Measurements from ENCODE around the gene BICD2. TPM values are rescaled to one million over a fixed set of nuclear protein-coding genes. Genes with fewer than 3 reads are reported as not detected.

The BICD2 gene
- total RNA-seq, 1 donor from 2014 or later = 29.4 TPM

- Mint-ChIP-seq H3K36me3 (ENCODE audit: low read depth) (peaks cover 24% of the 10 kb centered on the region), H3K9me3 (no peaks in the 10 kb centered on the region), H3K27ac (peak overlapping the region; percentile 88), H3K4me1 (ENCODE audit: low read depth) (peaks cover 44% of the 10 kb centered on the region), H3K27me3 (ENCODE audit: insufficient read depth) (no peaks in the 10 kb centered on the region), H3K4me3 (peak overlapping the region; percentile 88)
- DNase-seq (ENCODE audit: low spot score) = peak; percentile 17
- intact Hi-C loops (cut with micrococcal nuclease) = loop anchor here (2.0 to 5.0 kb wide), 2 partner anchors 37 to 1497 kb away; no protein-coding TSS in a partner anchor
Measured at GRCh38 chr9:92669527-92669889, 95.1 kb downstream of the BICD2 start.

GRCh38 chr9:92668746-92669526 lies 95.7 kb downstream of the BICD2 start:
- no peak for DNase-seq (ENCODE audit: low spot score)
- no peaks in the 10 kb centered on the region for H3K9me3 Mint-ChIP-seq
- H3K4me3 Mint-ChIP-seq = peak overlapping the region; percentile 88
- intact Hi-C loops (cut with micrococcal nuclease) = loop anchor here (2.0 to 5.0 kb wide), 2 partner anchors 37 to 1498 kb away; no protein-coding TSS in a partner anchor
- peaks cover 24% of the 10 kb centered on the region for H3K36me3 Mint-ChIP-seq (ENCODE audit: low read depth)
- H3K4me1 Mint-ChIP-seq (ENCODE audit: low read depth) = peaks cover 49% of the 10 kb centered on the region
- no peaks in the 10 kb centered on the region for H3K27me3 Mint-ChIP-seq (ENCODE audit: insufficient read depth)
- H3K27ac Mint-ChIP-seq = peak overlapping the region; percentile 88

GRCh38 chr9:92666912-92667532 lies 97.6 kb downstream of the BICD2 start:
- peak overlapping the region; percentile 18 for H3K27ac Mint-ChIP-seq
- intact Hi-C loops (cut with micrococcal nuclease) = loop anchor here (5.0 kb wide), 1 partner anchor 35 kb away; no protein-coding TSS in a partner anchor

GRCh38 chr9:92666236-92666635 lies 98.4 kb downstream of the BICD2 start:
- Mint-ChIP-seq H3K27ac (peak overlapping the region; percentile 69), H3K4me3 (peak overlapping the region; percentile 52), H3K27me3 (ENCODE audit: insufficient read depth) (no peaks in the 10 kb centered on the region), H3K36me3 (ENCODE audit: low read depth) (peaks cover 27% of the 10 kb centered on the region), H3K4me1 (ENCODE audit: low read depth) (peaks cover 57% of the 10 kb centered on the region), H3K9me3 (no peaks in the 10 kb centered on the region)
- no peak for DNase-seq (ENCODE audit: low spot score)
- intact Hi-C loops (cut with micrococcal nuclease) = loop anchor here (5.0 kb wide), 1 partner anchor 34 kb away; no protein-coding TSS in a partner anchor

More at GRCh38 chr9:92666912-92667532, 97.6 kb downstream of the BICD2 start:
- Mint-ChIP-seq H3K4me1 (ENCODE audit: low read depth) (peaks cover 59% of the 10 kb centered on the region), H3K4me3 (peak overlapping the region; percentile 2), H3K27me3 (ENCODE audit: insufficient read depth) (no peaks in the 10 kb centered on the region), H3K36me3 (ENCODE audit: low read depth) (peaks cover 23% of the 10 kb centered on the region), H3K9me3 (no peaks in the 10 kb centered on the region)
- DNase-seq (ENCODE audit: low spot score) = no peak

GRCh38 chr9:92665836-92666235 lies 98.8 kb downstream of the BICD2 start:
- Mint-ChIP-seq H3K27ac (peak overlapping the region; percentile 69), H3K27me3 (ENCODE audit: insufficient read depth) (no peaks in the 10 kb centered on the region), H3K4me3 (peak overlapping the region; percentile 52), H3K9me3 (no peaks in the 10 kb centered on the region), H3K36me3 (ENCODE audit: low read depth) (peaks cover 27% of the 10 kb centered on the region), H3K4me1 (ENCODE audit: low read depth) (peaks cover 55% of the 10 kb centered on the region)
- no peak for DNase-seq (ENCODE audit: low spot score)
- intact Hi-C loops (cut with micrococcal nuclease) = loop anchor here (5.0 kb wide), 1 partner anchor 34 kb away; no protein-coding TSS in a partner anchor

- Mint-ChIP-seq H3K4me1 (ENCODE audit: low read depth) (peaks cover 61% of the 10 kb centered on the region), H3K9me3 (no peaks in the 10 kb centered on the region), H3K27me3 (ENCODE audit: insufficient read depth) (no peaks in the 10 kb centered on the region), H3K4me3 (peak overlapping the region; percentile 23), H3K36me3 (ENCODE audit: low read depth) (peaks cover 23% of the 10 kb centered on the region), H3K27ac (peak overlapping the region; percentile 89)
- peak; percentile 29 for DNase-seq (ENCODE audit: low spot score)
- intact Hi-C loops (cut with micrococcal nuclease) = loop anchor here (5.0 kb wide), 1 partner anchor 32 kb away; no protein-coding TSS in a partner anchor
Measured at GRCh38 chr9:92664394-92665152, 100.1 kb downstream of the BICD2 start.

GRCh38 chr9:92663951-92664350 lies 100.7 kb downstream of the BICD2 start:
- DNase-seq (ENCODE audit: low spot score) = no peak
- H3K27ac Mint-ChIP-seq = no peak overlapping the region
- H3K9me3 Mint-ChIP-seq = no peaks in the 10 kb centered on the region

GRCh38 chr9:92663126-92663525 lies 101.5 kb downstream of the BICD2 start:
- Mint-ChIP-seq H3K4me1 (ENCODE audit: low read depth) (peaks cover 49% of the 10 kb centered on the region), H3K4me3 (no peak overlapping the region), H3K36me3 (ENCODE audit: low read depth) (peaks cover 17% of the 10 kb centered on the region), H3K9me3 (no peaks in the 10 kb centered on the region), H3K27ac (peak overlapping the region; percentile 48), H3K27me3 (ENCODE audit: insufficient read depth) (no peaks in the 10 kb centered on the region)
- DNase-seq (ENCODE audit: low spot score) = no peak
- intact Hi-C loops (cut with micrococcal nuclease) = no loop called here

More at GRCh38 chr9:92663951-92664350, 100.7 kb downstream of the BICD2 start:
- H3K4me1 Mint-ChIP-seq (ENCODE audit: low read depth) = peaks cover 57% of the 10 kb centered on the region
- H3K27me3 Mint-ChIP-seq (ENCODE audit: insufficient read depth) = no peaks in the 10 kb centered on the region
- peaks cover 21% of the 10 kb centered on the region for H3K36me3 Mint-ChIP-seq (ENCODE audit: low read depth)
- intact Hi-C loops (cut with micrococcal nuclease) = no loop called here
- H3K4me3 Mint-ChIP-seq = no peak overlapping the region

GRCh38 chr9:92661743-92662142 lies 102.9 kb downstream of the BICD2 start:
- Mint-ChIP-seq H3K27ac (no peak overlapping the region), H3K36me3 (ENCODE audit: low read depth) (peaks cover 9% of the 10 kb centered on the region), H3K9me3 (no peaks in the 10 kb centered on the region), H3K27me3 (ENCODE audit: insufficient read depth) (no peaks in the 10 kb centered on the region), H3K4me1 (ENCODE audit: low read depth) (peaks cover 39% of the 10 kb centered on the region), H3K4me3 (no peak overlapping the region)
- no peak for DNase-seq (ENCODE audit: low spot score)
- intact Hi-C loops (cut with micrococcal nuclease) = no loop called here

Other genes starting within 250 kb of the BICD2 start
- not detected in 2 replicates for gene ECM2, start 228.8 kb downstream of the BICD2 start, total RNA-seq
- gene IPPK, start 94.7 kb downstream of the BICD2 start, total RNA-seq = 14.8 and 14.9 TPM in 2 replicates
- 7.2 and 8.1 TPM in 2 replicates for gene ZNF484, start 113.2 kb upstream of the BICD2 start, total RNA-seq
- gene FGD3, start 182.7 kb upstream of the BICD2 start, total RNA-seq = 43.9 and 44.0 TPM in 2 replicates

Data from activated T-helper 1 cell treated with anti-CD3 and anti-CD28 coated beads, Interleukin-12 subunit alpha, Interleukin-12 subunit beta, Interleukin-2, Interleukin-4 antibody, amounts not matched to agents 30 ng/mL and 10 ng/mL and 1 ng/mL, durations not matched to agents 14 hours and 24 hours and 36 hours (primary cell).